ENCODE results near the gene CCNE1. TPM values are rescaled to one million over a fixed set of nuclear protein-coding genes. Genes with fewer than 3 reads are reported as not detected.
A peak's percentile ranks its signal among the peaks of the same experiment; 100 is the strongest.

Gene CCNE1
- total and polyA plus RNA-seq, 2 of the 13 experiments (the other 11 are each of a cell fraction or from before 2014, with no cell fraction given), result 16.0 to 50.6 TPM

DNA sequence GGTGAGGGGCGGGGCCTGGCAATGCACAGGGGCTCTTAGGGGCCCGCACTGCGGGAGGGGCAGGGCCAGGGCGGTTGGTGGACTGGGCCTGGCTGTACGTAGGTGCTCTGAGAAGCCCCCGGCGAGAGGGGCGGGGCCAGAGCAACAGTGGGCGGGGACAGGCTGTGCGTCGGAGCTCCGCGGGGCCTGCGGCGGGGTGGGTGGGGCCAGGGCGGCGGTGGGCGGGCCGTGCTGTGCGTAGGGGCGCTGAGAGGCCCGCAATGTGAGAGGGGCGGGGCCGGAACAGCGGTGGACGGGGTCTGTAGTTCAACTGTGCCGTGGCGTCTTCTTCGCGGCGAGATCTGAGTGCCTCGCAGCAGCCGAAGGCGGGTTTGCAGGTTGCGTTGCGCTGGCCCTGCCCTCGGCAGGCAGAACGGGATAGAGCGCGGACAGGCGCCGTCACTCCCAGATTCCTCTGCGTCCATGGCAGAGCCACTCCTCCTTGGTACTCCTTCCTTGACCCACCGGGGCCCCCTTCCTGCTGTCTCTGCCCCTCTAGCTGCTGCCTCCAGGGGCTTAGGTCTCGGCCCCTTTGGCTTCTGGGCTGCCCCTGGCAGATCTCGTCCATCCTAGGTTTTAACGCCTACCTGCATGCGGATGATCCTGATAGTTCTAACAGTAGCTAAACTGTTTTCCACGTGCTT, 33.2 kb downstream of the CCNE1 start (continued):
- TF ChIP-seq ZNF644 (CRISPR knock-in tag; IDR thresholded peaks at IDR 0.05; ENCODE audit: low read depth) (no peak), IRF2 (CRISPR knock-in tag; IDR thresholded peaks at IDR 0.05) (no peak), ZNF24 (IDR thresholded peaks at IDR 0.05) (no peak), MTF2 (CRISPR knock-in tag; IDR thresholded peaks at IDR 0.05; ENCODE audit: borderline replicate concordance) (no peak), FOSL2 (CRISPR knock-in tag; IDR thresholded peaks at IDR 0.05) (0 out of 2 replicates have a peak, but pooled peaks have one; percentile 15), ZNF761 (CRISPR knock-in tag; conservative IDR thresholded peaks at IDR 0.05) (no peak), ERF (CRISPR knock-in tag; IDR thresholded peaks at IDR 0.05) (peak; percentile 76), ZNF709 (CRISPR knock-in tag; IDR thresholded peaks at IDR 0.05) (0 out of 2 replicates have a peak, but pooled peaks have one; percentile 24), ARNT2 (CRISPR knock-in tag; IDR thresholded peaks at IDR 0.05; ENCODE audit: low read depth) (peak; percentile 56; the same call in 1 of the 2 replicates), ONECUT2 (CRISPR knock-in tag; IDR thresholded peaks at IDR 0.05) (0 out of 2 replicates have a peak, but pooled peaks have one; percentile 22), MTA3 (CRISPR knock-in tag; IDR thresholded peaks at IDR 0.05) (no peak), SRSF9 (IDR thresholded peaks at IDR 0.05; ENCODE audit: borderline replicate concordance, insufficient read depth, low read depth, low read length, poor library complexity, severe bottlenecking) (no peak), ZMYM2 (CRISPR knock-in tag; IDR thresholded peaks at IDR 0.05) (0 out of 2 replicates have a peak, but pooled peaks have one; percentile 19), ZNF629 (CRISPR knock-in tag; conservative IDR thresholded peaks at IDR 0.05) (no peak), ZSCAN21 (CRISPR knock-in tag; IDR thresholded peaks at IDR 0.05; ENCODE audit: borderline replicate concordance) (peak; percentile 69; the same call in 1 of the 2 replicates), NRL (CRISPR knock-in tag; IDR thresholded peaks at IDR 0.05; ENCODE audit: borderline replicate concordance) (peak; percentile 59; the same call in 1 of the 2 replicates), ZNF136 (CRISPR knock-in tag; IDR thresholded peaks at IDR 0.05; ENCODE audit: low read depth) (no peak), ZNF333 (CRISPR knock-in tag; IDR thresholded peaks at IDR 0.05; ENCODE audit: borderline replicate concordance) (no peak; the same call in 1 of the 2 replicates), ZNF780A (CRISPR knock-in tag; IDR thresholded peaks at IDR 0.05) (no peak)
- TF ChIP-seq, protein P1, sequence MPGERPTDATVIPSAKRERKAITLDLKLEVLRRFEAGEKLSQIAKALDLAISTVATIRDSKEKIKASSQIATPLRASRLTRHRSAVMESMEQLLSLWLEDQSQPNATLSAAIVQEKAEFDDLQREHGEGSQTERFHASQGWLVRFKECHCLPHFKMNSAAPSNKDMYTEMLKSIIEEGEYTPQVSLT (CRISPR knock-in tag; IDR thresholded peaks at IDR 0.05; ENCODE audit: borderline replicate concordance, low read depth), result no peak
- TF ChIP-seq, protein P2, sequence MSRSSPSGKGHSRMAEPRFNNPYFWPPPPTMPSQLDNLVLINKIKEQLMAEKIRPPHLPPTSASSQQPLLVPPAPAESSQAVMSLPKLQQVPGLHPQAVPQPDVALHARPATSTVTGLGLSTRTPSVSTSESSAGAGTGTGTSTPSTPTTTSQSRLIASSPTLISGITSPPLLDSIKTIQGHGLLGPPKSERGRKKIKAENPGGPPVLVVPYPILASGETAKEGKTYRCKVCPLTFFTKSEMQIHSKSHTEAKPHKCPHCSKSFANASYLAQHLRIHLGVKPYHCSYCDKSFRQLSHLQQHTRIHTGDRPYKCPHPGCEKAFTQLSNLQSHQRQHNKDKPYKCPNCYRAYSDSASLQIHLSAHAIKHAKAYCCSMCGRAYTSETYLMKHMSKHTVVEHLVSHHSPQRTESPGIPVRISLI (CRISPR knock-in tag; IDR thresholded peaks at IDR 0.05; ENCODE audit: borderline replicate concordance), result no peak
- TF ChIP-seq, protein P3, sequence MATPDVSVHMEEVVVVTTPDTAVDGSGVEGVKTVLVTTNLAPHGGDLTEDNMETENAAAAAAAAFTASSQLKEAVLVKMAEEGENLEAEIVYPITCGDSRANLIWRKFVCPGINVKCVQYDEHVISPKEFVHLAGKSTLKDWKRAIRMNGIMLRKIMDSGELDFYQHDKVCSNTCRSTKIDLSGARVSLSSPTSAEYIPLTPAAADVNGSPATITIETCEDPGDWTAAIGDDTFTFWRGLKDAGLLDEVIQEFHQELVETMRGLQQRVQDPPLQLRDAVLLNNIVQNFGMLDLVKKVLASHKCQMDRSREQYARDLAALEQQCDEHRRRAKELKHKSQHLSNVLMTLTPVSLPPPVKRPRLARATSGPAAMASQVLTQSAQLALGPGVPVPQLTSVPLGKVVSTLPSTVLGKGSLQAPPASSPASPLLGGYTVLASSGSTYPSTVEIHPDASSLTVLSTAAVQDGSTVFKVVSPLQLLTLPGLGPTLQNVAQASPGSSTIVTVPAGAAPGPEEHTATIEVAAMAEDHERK (CRISPR knock-in tag; IDR thresholded peaks at IDR 0.05; ENCODE audit: low read depth), result peak; percentile 55; the same call in 1 of the 2 replicates
- TF ChIP-seq, protein P4, sequence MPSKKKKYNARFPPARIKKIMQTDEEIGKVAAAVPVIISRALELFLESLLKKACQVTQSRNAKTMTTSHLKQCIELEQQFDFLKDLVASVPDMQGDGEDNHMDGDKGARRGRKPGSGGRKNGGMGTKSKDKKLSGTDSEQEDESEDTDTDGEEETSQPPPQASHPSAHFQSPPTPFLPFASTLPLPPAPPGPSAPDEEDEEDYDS (CRISPR knock-in tag; IDR thresholded peaks at IDR 0.05), result peak; percentile 60; the same call in 1 of the 2 replicates
- TF ChIP-seq, protein P5, sequence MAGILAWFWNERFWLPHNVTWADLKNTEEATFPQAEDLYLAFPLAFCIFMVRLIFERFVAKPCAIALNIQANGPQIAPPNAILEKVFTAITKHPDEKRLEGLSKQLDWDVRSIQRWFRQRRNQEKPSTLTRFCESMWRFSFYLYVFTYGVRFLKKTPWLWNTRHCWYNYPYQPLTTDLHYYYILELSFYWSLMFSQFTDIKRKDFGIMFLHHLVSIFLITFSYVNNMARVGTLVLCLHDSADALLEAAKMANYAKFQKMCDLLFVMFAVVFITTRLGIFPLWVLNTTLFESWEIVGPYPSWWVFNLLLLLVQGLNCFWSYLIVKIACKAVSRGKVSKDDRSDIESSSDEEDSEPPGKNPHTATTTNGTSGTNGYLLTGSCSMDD (CRISPR knock-in tag; IDR thresholded peaks at IDR 0.05), result no peak
- TF ChIP-seq, protein P6, sequence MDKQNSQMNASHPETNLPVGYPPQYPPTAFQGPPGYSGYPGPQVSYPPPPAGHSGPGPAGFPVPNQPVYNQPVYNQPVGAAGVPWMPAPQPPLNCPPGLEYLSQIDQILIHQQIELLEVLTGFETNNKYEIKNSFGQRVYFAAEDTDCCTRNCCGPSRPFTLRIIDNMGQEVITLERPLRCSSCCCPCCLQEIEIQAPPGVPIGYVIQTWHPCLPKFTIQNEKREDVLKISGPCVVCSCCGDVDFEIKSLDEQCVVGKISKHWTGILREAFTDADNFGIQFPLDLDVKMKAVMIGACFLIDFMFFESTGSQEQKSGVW (CRISPR knock-in tag; IDR thresholded peaks at IDR 0.05; ENCODE audit: borderline replicate concordance), result no peak
